ENCODE results near the gene SPPL3. TPM values are rescaled to one million over a fixed set of nuclear protein-coding genes. Genes with fewer than 3 reads are reported as not detected.
A peak's percentile ranks its signal among the peaks of the same experiment; 100 is the strongest.

The SPPL3 gene
- total and polyA plus RNA-seq, 2 experiments from 2014 or later = 10.9 to 27.8 TPM

DNA sequence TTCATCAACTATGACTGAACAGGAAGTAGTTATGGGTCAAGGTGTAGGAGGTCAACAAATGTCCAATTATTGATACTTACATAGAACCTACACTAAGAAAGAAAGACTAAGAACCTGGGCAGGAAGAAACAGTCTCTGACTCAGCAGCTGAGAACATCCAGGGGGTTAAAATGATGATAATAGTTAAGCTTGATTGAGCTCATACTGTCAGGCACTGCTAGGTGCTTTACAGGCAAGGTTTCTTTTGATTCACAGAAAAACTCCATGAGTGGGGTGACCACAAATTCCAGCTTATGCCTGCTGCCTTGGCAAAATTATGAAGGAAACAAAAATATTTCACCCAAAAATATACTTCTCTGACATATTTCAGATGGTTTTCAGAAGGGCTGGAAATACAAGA lies 103.5 kb downstream of the SPPL3 start (continued):
- TF ChIP-seq EZH2 (IDR thresholded peaks at IDR 0.05; ENCODE audit: low read depth, unreplicated experiment) (no peak), ZNF114 (CRISPR knock-in tag; IDR thresholded peaks at IDR 0.05) (no peak), JUNB (IDR thresholded peaks at IDR 0.05; ENCODE audit: unreplicated experiment) (no peak), EZH2phosphoT487 (IDR thresholded peaks at IDR 0.05; ENCODE audit: unreplicated experiment) (no peak)

DNA sequence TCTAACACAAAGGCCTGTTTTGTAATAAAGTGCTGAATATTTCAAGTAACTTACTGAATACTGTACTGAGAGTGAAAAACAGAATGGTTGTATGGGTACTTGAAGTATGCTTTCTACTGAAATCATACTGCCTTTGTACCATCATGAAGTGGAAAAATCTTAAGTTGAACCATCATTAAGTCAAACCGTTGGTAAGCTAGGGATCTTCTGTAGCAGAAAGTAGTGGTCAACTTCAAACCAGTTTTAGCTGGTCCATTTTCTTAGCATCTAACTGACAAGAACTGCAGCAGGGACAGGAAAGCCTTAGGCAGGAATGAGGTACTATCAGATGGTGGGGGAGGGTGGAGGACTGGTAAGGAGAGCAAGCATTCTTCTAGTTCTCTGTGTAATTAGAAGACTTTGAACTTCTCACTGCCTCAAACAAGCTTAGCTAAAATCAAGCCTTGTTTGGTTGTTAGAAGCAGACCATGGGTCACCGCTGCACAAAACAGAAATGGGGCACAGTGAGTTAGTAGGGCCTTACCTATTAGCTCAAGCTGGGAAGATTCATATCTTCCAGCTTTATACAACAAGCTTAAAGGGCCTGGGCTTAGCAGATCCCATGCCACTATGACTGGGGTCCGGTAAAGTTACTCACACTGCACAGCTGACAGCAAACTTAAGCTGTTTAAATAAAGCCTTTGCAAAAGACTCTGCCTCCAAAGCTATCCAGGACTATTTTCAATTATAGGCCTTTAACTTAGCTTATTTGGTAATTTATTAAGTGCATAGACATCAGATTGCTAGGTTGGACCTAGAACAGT lies 104.7 kb downstream of the SPPL3 start:
- Mint-ChIP-seq H3K4me3 (no peak overlapping the region), H3K27ac (no peak overlapping the region), H3K4me1 (peaks cover 24% of the 10 kb centered on the region; the same call in 2 of the 3 replicates), H3K36me3 (ENCODE audit: low read depth) (peaks cover 24% of the 10 kb centered on the region), H3K27me3 (ENCODE audit: insufficient read depth, low read depth, poor library complexity) (peaks cover 4% of the 10 kb centered on the region), H3K9me3 (peaks cover 20% of the 10 kb centered on the region)
- H2AFZ ChIP-seq = no peak overlapping the region
- ATAC-seq (peak; percentile 67), DNase-seq (ENCODE audit: low spot score) (peak; percentile 41)
- no peak overlapping the region for H3K4me2 ChIP-seq
- H3K79me2 ChIP-seq (replicated peaks; ENCODE audit: insufficient read depth) = 0 out of 2 replicates have a peak, but pooled peaks cover 13% of the 10 kb centered on the region
- H3F3A ChIP-seq (replicated peaks; ENCODE audit: low read depth) = no peaks in the 10 kb centered on the region
- no peak overlapping the region for H3K4me3 ChIP-seq
- no peaks in the 10 kb centered on the region for H3K9me2 ChIP-seq (ENCODE audit: insufficient read depth)
- H3K27ac ChIP-seq (ENCODE audit: low read depth) = no peak overlapping the region
- no peaks in the 10 kb centered on the region for H4K20me1 ChIP-seq (replicated peaks; ENCODE audit: insufficient read depth)
- H3K27me3 ChIP-seq (ENCODE audit: insufficient read depth) = no peaks in the 10 kb centered on the region
- H3K36me3 ChIP-seq (ENCODE audit: insufficient read depth) = no peaks in the 10 kb centered on the region
- H3K4me1 ChIP-seq (ENCODE audit: insufficient read depth) = peaks cover 18% of the 10 kb centered on the region
- TF ChIP-seq, protein P1, sequence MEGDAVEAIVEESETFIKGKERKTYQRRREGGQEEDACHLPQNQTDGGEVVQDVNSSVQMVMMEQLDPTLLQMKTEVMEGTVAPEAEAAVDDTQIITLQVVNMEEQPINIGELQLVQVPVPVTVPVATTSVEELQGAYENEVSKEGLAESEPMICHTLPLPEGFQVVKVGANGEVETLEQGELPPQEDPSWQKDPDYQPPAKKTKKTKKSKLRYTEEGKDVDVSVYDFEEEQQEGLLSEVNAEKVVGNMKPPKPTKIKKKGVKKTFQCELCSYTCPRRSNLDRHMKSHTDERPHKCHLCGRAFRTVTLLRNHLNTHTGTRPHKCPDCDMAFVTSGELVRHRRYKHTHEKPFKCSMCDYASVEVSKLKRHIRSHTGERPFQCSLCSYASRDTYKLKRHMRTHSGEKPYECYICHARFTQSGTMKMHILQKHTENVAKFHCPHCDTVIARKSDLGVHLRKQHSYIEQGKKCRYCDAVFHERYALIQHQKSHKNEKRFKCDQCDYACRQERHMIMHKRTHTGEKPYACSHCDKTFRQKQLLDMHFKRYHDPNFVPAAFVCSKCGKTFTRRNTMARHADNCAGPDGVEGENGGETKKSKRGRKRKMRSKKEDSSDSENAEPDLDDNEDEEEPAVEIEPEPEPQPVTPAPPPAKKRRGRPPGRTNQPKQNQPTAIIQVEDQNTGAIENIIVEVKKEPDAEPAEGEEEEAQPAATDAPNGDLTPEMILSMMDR (conservative IDR thresholded peaks at IDR 0.05; ENCODE audit: low read depth in 2 of 2) = no peak
- TF ChIP-seq CREB1 (CRISPR knock-in tag; IDR thresholded peaks at IDR 0.05; ENCODE audit: low read depth) (no peak), NANOG (IDR thresholded peaks at IDR 0.05; ENCODE audit: borderline replicate concordance) (no peak), JUNB (IDR thresholded peaks at IDR 0.05; ENCODE audit: unreplicated experiment) (no peak), ZNF331 (CRISPR knock-in tag; IDR thresholded peaks at IDR 0.05; ENCODE audit: low read depth) (no peak), EZH2 (IDR thresholded peaks at IDR 0.05; ENCODE audit: low read depth, unreplicated experiment) (no peak), EZH2phosphoT487 (IDR thresholded peaks at IDR 0.05; ENCODE audit: unreplicated experiment) (no peak), ZNF114 (CRISPR knock-in tag; IDR thresholded peaks at IDR 0.05) (no peak)
- TF ChIP-seq, protein P2, sequence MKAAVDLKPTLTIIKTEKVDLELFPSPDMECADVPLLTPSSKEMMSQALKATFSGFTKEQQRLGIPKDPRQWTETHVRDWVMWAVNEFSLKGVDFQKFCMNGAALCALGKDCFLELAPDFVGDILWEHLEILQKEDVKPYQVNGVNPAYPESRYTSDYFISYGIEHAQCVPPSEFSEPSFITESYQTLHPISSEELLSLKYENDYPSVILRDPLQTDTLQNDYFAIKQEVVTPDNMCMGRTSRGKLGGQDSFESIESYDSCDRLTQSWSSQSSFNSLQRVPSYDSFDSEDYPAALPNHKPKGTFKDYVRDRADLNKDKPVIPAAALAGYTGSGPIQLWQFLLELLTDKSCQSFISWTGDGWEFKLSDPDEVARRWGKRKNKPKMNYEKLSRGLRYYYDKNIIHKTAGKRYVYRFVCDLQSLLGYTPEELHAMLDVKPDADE (IDR thresholded peaks at IDR 0.05) = no peak
- TF ChIP-seq, protein P3, sequence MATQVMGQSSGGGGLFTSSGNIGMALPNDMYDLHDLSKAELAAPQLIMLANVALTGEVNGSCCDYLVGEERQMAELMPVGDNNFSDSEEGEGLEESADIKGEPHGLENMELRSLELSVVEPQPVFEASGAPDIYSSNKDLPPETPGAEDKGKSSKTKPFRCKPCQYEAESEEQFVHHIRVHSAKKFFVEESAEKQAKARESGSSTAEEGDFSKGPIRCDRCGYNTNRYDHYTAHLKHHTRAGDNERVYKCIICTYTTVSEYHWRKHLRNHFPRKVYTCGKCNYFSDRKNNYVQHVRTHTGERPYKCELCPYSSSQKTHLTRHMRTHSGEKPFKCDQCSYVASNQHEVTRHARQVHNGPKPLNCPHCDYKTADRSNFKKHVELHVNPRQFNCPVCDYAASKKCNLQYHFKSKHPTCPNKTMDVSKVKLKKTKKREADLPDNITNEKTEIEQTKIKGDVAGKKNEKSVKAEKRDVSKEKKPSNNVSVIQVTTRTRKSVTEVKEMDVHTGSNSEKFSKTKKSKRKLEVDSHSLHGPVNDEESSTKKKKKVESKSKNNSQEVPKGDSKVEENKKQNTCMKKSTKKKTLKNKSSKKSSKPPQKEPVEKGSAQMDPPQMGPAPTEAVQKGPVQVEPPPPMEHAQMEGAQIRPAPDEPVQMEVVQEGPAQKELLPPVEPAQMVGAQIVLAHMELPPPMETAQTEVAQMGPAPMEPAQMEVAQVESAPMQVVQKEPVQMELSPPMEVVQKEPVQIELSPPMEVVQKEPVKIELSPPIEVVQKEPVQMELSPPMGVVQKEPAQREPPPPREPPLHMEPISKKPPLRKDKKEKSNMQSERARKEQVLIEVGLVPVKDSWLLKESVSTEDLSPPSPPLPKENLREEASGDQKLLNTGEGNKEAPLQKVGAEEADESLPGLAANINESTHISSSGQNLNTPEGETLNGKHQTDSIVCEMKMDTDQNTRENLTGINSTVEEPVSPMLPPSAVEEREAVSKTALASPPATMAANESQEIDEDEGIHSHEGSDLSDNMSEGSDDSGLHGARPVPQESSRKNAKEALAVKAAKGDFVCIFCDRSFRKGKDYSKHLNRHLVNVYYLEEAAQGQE (IDR thresholded peaks at IDR 0.05; ENCODE audit: unreplicated experiment) = no peak
- TF ChIP-seq, protein P4, sequence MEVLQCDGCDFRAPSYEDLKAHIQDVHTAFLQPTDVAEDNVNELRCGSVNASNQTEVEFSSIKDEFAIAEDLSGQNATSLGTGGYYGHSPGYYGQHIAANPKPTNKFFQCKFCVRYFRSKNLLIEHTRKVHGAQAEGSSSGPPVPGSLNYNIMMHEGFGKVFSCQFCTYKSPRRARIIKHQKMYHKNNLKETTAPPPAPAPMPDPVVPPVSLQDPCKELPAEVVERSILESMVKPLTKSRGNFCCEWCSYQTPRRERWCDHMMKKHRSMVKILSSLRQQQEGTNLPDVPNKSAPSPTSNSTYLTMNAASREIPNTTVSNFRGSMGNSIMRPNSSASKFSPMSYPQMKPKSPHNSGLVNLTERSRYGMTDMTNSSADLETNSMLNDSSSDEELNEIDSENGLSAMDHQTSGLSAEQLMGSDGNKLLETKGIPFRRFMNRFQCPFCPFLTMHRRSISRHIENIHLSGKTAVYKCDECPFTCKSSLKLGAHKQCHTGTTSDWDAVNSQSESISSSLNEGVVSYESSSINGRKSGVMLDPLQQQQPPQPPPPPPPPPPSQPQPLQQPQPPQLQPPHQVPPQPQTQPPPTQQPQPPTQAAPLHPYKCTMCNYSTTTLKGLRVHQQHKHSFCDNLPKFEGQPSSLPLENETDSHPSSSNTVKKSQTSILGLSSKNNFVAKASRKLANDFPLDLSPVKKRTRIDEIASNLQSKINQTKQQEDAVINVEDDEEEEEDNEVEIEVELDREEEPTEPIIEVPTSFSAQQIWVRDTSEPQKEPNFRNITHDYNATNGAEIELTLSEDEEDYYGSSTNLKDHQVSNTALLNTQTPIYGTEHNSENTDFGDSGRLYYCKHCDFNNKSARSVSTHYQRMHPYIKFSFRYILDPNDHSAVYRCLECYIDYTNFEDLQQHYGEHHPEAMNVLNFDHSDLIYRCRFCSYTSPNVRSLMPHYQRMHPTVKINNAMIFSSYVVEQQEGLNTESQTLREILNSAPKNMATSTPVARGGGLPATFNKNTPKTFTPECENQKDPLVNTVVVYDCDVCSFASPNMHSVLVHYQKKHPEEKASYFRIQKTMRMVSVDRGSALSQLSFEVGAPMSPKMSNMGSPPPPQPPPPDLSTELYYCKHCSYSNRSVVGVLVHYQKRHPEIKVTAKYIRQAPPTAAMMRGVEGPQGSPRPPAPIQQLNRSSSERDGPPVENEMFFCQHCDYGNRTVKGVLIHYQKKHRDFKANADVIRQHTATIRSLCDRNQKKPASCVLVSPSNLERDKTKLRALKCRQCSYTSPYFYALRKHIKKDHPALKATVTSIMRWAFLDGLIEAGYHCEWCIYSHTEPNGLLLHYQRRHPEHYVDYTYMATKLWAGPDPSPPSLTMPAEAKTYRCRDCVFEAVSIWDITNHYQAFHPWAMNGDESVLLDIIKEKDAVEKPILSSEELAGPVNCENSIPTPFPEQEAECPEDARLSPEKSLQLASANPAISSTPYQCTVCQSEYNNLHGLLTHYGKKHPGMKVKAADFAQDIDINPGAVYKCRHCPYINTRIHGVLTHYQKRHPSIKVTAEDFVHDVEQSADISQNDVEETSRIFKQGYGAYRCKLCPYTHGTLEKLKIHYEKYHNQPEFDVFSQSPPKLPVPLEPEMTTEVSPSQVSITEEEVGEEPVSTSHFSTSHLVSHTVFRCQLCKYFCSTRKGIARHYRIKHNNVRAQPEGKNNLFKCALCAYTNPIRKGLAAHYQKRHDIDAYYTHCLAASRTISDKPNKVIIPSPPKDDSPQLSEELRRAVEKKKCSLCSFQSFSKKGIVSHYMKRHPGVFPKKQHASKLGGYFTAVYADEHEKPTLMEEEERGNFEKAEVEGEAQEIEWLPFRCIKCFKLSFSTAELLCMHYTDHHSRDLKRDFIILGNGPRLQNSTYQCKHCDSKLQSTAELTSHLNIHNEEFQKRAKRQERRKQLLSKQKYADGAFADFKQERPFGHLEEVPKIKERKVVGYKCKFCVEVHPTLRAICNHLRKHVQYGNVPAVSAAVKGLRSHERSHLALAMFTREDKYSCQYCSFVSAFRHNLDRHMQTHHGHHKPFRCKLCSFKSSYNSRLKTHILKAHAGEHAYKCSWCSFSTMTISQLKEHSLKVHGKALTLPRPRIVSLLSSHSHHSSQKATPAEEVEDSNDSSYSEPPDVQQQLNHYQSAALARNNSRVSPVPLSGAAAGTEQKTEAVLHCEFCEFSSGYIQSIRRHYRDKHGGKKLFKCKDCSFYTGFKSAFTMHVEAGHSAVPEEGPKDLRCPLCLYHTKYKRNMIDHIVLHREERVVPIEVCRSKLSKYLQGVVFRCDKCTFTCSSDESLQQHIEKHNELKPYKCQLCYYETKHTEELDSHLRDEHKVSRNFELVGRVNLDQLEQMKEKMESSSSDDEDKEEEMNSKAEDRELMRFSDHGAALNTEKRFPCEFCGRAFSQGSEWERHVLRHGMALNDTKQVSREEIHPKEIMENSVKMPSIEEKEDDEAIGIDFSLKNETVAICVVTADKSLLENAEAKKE (CRISPR knock-in tag; IDR thresholded peaks at IDR 0.05) = no peak

Measured in GM23338 (cell line).